H1 (cell line): ENCODE data around the gene IFNA2. TPM values are rescaled to one million over a fixed set of nuclear protein-coding genes. Genes with fewer than 3 reads are reported as not detected.

Source experiments
- CHD2 ChIP-seq: IDR thresholded peaks from 2 replicates; pipeline ENCODE4 v1.6.1; 2012; ENCODE audit warnings: low read length, improper control_type of control experiment
- CREB1 ChIP-seq: IDR thresholded peaks from 2 replicates; pipeline ENCODE4 v1.6.1; 2012; ENCODE audit warnings: inconsistent platforms
- EZH2 ChIP-seq: fragments of 200-600 bp; sonication (generic); IDR thresholded peaks from 2 replicates; pipeline ENCODE4 v1.7.1; 2012; ENCODE audit warnings: low read depth, mild to moderate bottlenecking, moderate library complexity, low read length, inconsistent platforms; ENCODE audit not compliant: severe bottlenecking
- GTF2F1 ChIP-seq: IDR thresholded peaks from 2 replicates; pipeline ENCODE4 v1.6.1; 2012; ENCODE audit warnings: low read depth, low read length, improper control_type of control experiment, borderline replicate concordance
- POU5F1 ChIP-seq: IDR thresholded peaks from 2 replicates; pipeline ENCODE4 v1.6.1; 2011; ENCODE audit warnings: low read depth, mild to moderate bottlenecking, low read length, moderate library complexity
- RBBP5 ChIP-seq: IDR thresholded peaks from 2 replicates; pipeline ENCODE4 v1.7.1; 2012; ENCODE audit warnings: low read depth, mild to moderate bottlenecking, inconsistent platforms, low read length, moderate library complexity, borderline replicate concordance
- TBP ChIP-seq: IDR thresholded peaks from 2 replicates; pipeline ENCODE4 v1.6.1; 2011; ENCODE audit warnings: low read depth, low read length, improper control_type of control experiment
- polyA plus RNA-seq, 7 experiments: library from polyadenylated mRNA; depleted of rRNA in 3 of 7; stranded (reverse) in 5 of 7; unstranded in 2 of 7; fragments of >200 nt in 5 of 7; fragments of 200-250 nt in 2 of 7; gene quantifications; 1 replicate in 5 of 7; 2 replicates in 1 of 7; 4 replicates in 1 of 7; pipeline versions ENCODE4 v1.2.1 to v1.2.3, GENCODE V29; 2011 to 2013; ENCODE audit warnings: missing spikeins in 2 of 7, mixed read lengths in 2 of 7
- total RNA-seq: library from RNA; stranded (reverse); fragmentation: NEBNext Ultra II Directional; extraction: Animal tissue kit (Norgen Biotek cat#: 25700); gene quantifications from 2 replicates; pipeline ENCODE4 v1.2.1, GENCODE V29; 2021
- TF ChIP-seq, protein P1 (sequence below): fragments of 300-600 bp; sonication (generic); IDR thresholded peaks from 2 replicates; pipeline ENCODE4 v1.7.1; 2012; ENCODE audit warnings: low read length, moderate library complexity, mild to moderate bottlenecking, inconsistent platforms; ENCODE audit not compliant: insufficient replicate concordance

The IFNA2 gene
- total and polyA plus RNA-seq, 2 of the 8 experiments (the other 6 are each of a cell fraction or from before 2014, with no cell fraction given), result not detected

GRCh38 chr9:21383627-21384026 is 1.6 kb downstream of the IFNA2 start (continued):
- TF ChIP-seq, protein P1, sequence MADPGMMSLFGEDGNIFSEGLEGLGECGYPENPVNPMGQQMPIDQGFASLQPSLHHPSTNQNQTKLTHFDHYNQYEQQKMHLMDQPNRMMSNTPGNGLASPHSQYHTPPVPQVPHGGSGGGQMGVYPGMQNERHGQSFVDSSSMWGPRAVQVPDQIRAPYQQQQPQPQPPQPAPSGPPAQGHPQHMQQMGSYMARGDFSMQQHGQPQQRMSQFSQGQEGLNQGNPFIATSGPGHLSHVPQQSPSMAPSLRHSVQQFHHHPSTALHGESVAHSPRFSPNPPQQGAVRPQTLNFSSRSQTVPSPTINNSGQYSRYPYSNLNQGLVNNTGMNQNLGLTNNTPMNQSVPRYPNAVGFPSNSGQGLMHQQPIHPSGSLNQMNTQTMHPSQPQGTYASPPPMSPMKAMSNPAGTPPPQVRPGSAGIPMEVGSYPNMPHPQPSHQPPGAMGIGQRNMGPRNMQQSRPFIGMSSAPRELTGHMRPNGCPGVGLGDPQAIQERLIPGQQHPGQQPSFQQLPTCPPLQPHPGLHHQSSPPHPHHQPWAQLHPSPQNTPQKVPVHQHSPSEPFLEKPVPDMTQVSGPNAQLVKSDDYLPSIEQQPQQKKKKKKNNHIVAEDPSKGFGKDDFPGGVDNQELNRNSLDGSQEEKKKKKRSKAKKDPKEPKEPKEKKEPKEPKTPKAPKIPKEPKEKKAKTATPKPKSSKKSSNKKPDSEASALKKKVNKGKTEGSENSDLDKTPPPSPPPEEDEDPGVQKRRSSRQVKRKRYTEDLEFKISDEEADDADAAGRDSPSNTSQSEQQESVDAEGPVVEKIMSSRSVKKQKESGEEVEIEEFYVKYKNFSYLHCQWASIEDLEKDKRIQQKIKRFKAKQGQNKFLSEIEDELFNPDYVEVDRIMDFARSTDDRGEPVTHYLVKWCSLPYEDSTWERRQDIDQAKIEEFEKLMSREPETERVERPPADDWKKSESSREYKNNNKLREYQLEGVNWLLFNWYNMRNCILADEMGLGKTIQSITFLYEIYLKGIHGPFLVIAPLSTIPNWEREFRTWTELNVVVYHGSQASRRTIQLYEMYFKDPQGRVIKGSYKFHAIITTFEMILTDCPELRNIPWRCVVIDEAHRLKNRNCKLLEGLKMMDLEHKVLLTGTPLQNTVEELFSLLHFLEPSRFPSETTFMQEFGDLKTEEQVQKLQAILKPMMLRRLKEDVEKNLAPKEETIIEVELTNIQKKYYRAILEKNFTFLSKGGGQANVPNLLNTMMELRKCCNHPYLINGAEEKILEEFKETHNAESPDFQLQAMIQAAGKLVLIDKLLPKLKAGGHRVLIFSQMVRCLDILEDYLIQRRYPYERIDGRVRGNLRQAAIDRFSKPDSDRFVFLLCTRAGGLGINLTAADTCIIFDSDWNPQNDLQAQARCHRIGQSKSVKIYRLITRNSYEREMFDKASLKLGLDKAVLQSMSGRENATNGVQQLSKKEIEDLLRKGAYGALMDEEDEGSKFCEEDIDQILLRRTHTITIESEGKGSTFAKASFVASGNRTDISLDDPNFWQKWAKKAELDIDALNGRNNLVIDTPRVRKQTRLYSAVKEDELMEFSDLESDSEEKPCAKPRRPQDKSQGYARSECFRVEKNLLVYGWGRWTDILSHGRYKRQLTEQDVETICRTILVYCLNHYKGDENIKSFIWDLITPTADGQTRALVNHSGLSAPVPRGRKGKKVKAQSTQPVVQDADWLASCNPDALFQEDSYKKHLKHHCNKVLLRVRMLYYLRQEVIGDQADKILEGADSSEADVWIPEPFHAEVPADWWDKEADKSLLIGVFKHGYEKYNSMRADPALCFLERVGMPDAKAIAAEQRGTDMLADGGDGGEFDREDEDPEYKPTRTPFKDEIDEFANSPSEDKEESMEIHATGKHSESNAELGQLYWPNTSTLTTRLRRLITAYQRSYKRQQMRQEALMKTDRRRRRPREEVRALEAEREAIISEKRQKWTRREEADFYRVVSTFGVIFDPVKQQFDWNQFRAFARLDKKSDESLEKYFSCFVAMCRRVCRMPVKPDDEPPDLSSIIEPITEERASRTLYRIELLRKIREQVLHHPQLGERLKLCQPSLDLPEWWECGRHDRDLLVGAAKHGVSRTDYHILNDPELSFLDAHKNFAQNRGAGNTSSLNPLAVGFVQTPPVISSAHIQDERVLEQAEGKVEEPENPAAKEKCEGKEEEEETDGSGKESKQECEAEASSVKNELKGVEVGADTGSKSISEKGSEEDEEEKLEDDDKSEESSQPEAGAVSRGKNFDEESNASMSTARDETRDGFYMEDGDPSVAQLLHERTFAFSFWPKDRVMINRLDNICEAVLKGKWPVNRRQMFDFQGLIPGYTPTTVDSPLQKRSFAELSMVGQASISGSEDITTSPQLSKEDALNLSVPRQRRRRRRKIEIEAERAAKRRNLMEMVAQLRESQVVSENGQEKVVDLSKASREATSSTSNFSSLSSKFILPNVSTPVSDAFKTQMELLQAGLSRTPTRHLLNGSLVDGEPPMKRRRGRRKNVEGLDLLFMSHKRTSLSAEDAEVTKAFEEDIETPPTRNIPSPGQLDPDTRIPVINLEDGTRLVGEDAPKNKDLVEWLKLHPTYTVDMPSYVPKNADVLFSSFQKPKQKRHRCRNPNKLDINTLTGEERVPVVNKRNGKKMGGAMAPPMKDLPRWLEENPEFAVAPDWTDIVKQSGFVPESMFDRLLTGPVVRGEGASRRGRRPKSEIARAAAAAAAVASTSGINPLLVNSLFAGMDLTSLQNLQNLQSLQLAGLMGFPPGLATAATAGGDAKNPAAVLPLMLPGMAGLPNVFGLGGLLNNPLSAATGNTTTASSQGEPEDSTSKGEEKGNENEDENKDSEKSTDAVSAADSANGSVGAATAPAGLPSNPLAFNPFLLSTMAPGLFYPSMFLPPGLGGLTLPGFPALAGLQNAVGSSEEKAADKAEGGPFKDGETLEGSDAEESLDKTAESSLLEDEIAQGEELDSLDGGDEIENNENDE, result no peak
- TF ChIP-seq GTF2F1 (no peak), CREB1 (no peak), EZH2 (no peak), TBP (no peak), POU5F1 (no peak), CHD2 (no peak), RBBP5 (no peak)
- TF ChIP-seq, all 59 proteins: peak for 0
